ENCODE results near the gene C16orf89.
"Not testable (repeated sequence)": the region's sequence is repeated elsewhere in the genome, so short reads cannot be mapped to it uniquely, and the experiment has no call there.

- TF ChIP-seq ZNF331 (CRISPR knock-in tag; IDR thresholded peaks at IDR 0.05; ENCODE audit: low read depth); CTCF (conservative IDR thresholded peaks at IDR 0.05; ENCODE audit: low read depth in 2 of 2); ETS1 (IDR thresholded peaks at IDR 0.05); POLR2AphosphoS5 (IDR thresholded peaks at IDR 0.05; ENCODE audit: low read depth); EZH2 (IDR thresholded peaks at IDR 0.05; ENCODE audit: low read depth, unreplicated experiment); ZNF462 (CRISPR knock-in tag; IDR thresholded peaks at IDR 0.05); JUNB (IDR thresholded peaks at IDR 0.05; ENCODE audit: unreplicated experiment); EZH2phosphoT487 (IDR thresholded peaks at IDR 0.05; ENCODE audit: unreplicated experiment); REST (IDR thresholded peaks at IDR 0.05; ENCODE audit: unreplicated experiment): not testable (repeated sequence)
These were observed 30.8 kb upstream of the C16orf89 start for GRCh38 chr16:5096437-5097060.
